NCI-H1105 (cell line): ENCODE data around the gene RGS7.
"Not testable (repeated sequence)": the region's sequence is repeated elsewhere in the genome, so short reads cannot be mapped to it uniquely, and the experiment has no call there.

Experiments
- DNase-seq: peaks from one replicate; lab custom pipeline; 2025; lab: John Stamatoyannopoulos, UW

The RGS7 gene

DNA sequence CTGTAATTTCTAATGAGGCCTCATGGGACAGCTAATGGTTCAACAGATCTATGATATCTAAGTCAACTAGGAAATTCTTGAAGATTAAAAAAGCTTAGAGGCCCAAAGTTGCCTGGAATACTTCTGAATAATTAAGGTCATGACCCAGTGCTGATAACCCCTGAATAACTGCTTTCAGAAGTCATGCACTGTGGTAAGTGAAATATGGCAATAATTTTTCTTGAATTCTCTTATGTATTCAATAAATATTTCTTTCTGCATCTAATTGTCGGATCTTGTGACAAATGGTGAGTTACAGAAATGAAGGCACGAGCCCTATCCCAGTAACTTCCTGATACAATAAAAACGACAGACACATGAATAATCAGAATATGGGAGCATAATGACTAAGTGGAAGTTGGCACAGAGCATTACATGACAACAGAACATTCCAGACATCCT, 525.8 kb downstream of the RGS7 start:
- no peak for DNase-seq

- DNase-seq = no peak
These were observed 527.5 kb downstream of the RGS7 start for GRCh38 chr1:240829487-240829886.

DNA sequence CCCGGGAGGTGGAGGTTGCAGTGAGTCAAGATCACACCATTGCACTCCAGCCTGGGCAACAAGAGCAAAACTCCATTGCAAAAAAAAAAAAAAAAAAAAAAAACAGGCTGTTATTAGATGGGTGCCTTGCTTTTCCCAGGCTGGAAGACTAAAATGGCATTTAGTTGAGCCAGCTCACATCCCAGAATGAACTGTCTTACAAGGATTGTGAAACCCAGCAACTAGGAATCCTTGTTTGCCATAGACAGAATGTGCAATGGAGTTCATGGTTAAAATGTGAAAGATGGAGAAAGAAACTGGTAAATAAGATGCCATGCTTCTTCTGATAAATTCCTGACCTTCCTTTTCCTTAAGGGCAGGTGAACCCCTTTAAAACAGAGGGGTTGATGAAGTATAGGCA, 529.2 kb downstream of the RGS7 start:
- no peak for DNase-seq

GRCh38 chr1:240824238-240824637, 532.8 kb downstream of the RGS7 start:
- DNase-seq = no peak

DNA sequence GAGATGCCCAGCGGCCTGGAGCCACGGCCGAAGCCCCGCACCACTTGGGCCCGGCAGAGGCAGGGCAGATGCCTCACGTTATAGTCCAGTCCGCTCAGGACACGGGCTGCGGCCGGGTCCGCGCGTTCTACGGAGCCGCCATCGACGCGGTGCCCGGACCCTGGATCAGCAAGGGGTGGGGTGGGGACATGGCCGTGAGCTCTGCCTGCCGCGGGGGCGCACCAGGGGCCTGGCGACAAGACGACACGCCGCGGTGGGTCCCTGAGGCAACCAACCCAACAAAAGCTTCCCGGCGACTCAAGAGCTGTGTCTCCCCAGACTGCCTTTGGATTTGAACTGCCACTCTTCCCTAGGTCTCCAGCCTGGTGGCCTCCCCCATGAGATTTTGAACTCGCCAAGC, 533.6 kb downstream of the RGS7 start:
- DNase-seq = no peak

- DNase-seq = no peak
These were observed 535.1 kb downstream of the RGS7 start for GRCh38 chr1:240821925-240822324.

- no peak for DNase-seq
These were observed 536.2 kb downstream of the RGS7 start for GRCh38 chr1:240820816-240821215.

GRCh38 chr1:240816472-240816871, 540.5 kb downstream of the RGS7 start:
- no peak for DNase-seq

DNA sequence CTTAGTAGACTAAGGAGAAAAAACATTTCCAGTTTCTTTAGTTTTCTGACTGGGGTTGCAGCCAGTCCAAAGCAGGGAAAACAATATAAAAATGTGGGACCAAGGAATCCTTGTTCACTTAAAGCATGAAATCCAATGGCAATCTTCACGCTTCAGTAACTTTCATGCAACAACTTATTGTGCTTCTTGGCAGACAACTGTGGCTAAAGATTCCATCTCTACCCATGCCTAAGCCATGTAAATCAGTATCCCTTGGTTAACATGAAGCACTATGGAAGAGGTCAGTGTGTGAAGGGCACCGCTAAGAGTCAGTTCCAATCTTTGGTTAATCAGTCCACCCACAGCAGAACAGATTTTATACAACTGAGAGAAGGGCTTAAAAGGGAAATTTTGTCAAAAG, 543.3 kb downstream of the RGS7 start:
- DNase-seq = no peak

GRCh38 chr1:240811256-240811655, 545.7 kb downstream of the RGS7 start:
- no peak for DNase-seq

- no peak for DNase-seq
These were observed 548.6 kb downstream of the RGS7 start for GRCh38 chr1:240808381-240808780.

DNA sequence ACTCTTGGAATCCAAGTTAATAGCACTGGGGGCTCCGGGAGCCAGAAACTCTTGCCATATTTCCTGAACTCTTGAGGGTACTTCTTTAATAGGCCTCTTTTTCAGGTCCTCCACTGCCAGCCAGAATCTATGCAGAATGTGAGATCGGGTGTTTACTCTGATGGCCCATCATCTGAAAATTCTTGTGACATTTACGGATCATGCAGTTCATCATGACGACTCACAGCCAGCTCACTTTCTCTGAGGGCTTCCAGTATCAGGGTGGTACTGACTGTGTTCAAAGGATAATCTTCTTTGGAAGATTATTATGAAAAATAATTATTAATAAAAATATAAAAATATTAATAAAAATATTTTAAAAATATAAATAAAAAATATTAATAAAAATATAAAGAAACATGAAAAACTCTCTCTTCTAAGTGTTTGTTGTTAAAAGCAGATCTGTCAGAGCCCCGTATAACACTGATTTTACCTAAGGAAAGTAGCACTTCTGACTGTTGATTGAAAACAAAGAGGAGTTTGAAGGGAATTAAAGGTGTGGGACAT, 550.7 kb downstream of the RGS7 start:
- no peak for DNase-seq

DNA sequence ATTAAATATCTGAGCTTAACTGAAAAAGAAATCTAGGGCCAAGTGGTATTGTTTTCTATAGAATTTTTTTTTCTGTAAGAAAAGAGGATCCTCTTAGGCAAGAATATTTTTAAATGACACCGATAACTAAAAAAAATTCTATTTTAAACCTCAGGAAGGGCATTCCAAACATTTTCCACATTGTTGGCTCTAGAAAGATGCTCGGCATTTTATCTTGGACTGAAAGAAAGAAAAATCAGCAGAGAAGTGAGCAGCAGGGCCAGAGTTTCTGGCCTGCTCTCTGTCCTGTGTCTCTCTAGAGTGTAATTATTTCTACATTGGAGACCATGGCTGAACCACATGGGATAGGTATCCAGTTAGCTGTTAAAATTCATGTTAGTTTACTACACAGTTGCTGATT, 552.5 kb downstream of the RGS7 start:
- DNase-seq = no peak

DNA sequence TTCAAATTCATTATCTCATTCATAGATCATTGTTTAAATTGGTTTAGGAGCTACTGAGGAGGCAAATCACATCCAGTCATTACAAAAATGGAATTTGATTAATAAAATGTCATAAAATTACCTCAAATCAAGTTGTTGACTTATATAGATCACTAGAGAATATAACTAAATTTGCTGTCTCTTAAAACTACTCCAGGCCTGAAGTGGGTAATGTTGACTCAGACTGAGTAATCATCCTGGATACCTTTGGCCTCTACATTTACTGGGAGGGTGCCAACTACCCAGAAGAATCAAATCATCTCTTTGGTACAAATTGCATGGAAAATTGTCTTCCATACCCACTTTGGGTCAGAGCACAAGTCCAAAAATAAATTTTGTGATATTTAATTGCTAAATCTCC, 553.9 kb downstream of the RGS7 start:
- no peak for DNase-seq

- DNase-seq = no peak
These were observed 554.7 kb downstream of the RGS7 start for GRCh38 chr1:240802271-240802670.

- DNase-seq = no peak
These were observed 555.6 kb downstream of the RGS7 start for GRCh38 chr1:240801442-240801841.

DNA sequence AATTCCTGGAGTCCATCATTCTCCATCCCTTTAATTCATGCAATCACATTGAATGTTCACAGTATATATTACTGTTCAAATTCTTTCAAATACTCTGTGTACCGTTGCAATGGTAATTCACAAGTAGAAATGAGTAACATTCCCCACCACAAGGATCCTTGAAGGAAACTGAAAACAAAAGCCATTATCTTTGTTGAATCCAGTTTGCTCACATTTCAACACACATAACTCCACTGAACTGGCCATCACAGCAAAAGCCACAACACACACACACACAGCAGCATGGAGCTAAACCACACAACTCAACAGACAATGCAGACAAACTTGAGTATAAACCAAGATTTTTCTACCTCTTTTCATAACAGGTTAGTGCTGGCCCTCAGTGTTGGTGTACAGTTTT, 556.7 kb downstream of the RGS7 start:
- DNase-seq = no peak

DNA sequence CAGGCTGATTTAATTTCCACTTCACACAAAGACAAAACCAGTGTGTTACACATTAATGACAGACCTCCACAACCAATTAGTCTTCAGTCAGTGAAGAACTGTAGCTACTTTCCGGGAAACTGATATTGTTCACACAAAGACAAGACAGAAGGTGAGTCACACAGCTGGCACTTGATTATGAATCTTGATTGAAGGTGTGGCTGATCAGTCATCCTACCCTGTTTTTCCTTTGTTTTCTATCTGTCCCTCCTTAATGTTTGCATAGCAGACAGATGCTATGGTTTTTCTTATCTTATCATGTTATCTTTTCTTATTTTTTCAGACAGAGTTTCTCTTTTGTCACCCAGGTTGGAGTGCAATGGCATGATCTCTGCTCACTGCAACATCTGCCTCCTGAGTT, 560.0 kb downstream of the RGS7 start:
- DNase-seq = no peak

DNA sequence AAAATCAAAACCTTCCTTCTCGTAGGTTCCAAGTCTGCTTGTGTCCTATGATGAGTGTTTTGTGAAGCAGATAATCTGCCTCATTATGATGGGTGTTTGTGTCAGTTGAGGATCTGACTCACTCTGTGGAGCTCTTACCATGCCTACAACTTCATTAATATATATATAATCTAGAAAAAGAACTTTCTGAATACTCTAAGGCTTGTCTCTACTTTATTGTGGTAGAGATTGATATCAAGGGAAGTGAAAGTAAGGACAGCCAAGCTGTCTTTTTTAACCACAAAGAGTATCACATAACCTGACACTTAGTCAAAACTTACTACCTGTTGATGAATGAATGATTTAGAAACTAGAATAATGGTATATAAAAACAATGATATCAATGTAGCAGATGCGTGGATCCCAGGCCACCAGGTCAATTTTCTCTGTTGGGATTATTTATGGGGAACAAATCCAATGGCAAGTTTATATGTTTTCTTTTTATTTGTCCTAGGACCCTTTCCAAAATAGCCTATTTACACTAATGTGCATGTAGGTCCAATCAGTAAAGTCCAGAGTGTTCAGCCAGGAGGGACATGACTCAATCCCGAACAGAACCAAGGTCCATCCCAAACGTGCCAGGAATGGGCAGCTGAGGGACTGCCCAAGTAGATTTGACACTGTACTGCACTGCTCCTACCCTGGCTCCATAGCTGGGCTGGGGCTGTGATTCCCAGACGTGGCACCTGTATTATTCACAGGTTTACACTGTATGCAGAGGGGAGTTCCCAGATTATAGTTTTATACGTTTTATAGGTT, 562.8 kb downstream of the RGS7 start:
- DNase-seq = no peak

DNA sequence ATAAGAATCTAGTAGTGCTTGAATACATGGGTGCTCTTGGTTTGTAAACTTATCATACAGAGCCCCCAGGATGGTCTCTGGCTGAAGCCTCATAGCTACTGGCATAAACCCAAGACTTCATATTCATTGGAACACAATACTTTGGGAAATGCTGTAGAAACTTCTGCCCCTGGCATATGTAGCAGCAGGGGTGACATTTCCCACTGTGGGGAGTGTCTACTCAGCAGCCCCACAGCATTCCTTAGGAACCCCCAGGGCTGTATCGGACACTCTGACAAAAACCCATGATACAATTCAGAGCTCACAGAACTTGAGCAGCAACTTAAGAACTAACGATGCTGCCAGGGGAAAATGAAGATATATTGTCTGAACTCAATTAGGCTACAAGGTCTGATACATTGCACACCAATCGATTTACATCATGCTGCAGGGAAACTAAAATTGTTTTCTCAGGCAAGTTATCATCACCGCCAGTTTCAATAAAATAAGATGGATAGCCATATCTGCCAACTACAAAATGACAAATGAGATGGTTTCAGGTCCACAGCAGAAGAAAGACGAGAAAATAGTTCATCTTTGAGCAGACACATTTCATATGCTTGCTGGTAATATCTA, 564.0 kb downstream of the RGS7 start:
- DNase-seq = no peak

- no peak for DNase-seq
These were observed 566.1 kb downstream of the RGS7 start for GRCh38 chr1:240790856-240791255.

DNA sequence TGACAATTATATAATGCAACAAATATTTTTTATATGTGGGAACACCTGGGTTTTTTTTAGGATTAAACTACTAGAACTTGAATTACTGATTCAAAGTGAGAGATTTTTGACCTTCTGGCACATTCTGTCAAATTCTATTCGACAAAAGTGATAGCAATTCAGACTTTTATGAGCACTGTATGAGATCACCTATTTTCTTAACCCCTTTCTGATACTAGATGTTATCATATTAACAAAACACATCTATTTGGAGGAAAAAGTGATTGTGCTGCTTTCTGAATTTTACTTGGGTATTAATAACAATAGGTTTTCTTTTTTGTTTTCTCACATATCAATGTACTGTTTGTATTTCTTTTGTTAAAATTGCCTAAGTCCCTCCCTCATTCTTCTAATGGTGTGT, 570.1 kb downstream of the RGS7 start:
- no peak for DNase-seq

DNA sequence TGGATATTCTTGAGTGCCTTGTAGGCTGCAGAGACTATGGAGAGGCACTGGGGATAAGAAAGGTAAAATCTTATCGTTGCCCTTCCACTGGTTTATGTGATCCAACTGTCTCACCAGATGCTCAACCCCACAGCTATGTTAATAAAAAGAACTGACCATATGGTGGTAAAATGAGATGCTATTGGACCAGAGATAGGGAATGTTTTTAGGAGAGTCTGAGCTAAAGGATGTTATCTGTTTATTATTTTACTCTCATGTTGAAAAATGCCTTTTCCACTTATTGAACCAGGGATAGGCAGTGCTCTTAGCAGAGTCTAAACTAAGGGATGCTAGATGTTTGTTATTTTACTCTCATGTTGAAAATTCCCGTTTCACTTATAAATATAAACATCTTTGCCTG, 572.2 kb downstream of the RGS7 start:
- DNase-seq = no peak

DNA sequence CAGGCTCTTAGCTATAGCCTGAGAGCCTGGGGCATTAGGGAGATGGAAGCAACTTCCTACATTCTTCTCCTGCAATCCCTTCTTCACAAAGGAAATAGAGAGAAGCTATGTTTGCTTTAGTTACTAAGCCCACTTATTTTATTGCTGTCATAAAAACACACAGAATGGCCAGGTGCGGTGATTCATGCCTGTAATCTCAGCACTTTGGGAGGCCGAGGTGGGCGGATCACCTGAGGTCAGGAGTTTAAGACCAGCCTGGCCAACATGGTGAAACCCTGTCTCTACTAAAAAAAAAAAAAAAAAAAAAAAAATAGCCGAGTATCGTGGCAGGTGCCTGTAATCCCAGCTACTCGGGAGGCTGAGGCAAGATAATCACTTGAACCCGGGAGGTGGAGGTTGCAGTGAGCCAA, 573.3 kb downstream of the RGS7 start:
- DNase-seq = not testable (repeated sequence)
